GM23338 (cell line): ENCODE measurements around the gene ERCC5.

ENCODE experiments used
- CREB1 ChIP-seq: fragments of 250-450 bp; sonication (Bioruptor Pico); IDR thresholded peaks from 2 replicates; pipeline ENCODE4 v1.5.0; 2020; ENCODE audit warnings: low read depth, mild to moderate bottlenecking, moderate library complexity
- CTCF ChIP-seq, 2 experiments: fragments of 200-600 bp in 1 of 2; sonication (generic) in 1 of 2; conservative IDR thresholded peaks; 2 replicates each; pipeline versions ENCODE4 v1.5.1 to v1.6.1; 2016 to 2017; ENCODE audit warnings: antibody characterized with exemption in 2 of 2, low read depth in 2 of 2, mild to moderate bottlenecking in 2 of 2, moderate library complexity in 1 of 2
- EZH2 ChIP-seq: fragments of 200-600 bp; sonication (generic); IDR thresholded peaks from one replicate; pipeline ENCODE4 v1.8.0; 2017; ENCODE audit warnings: antibody characterized with exemption, mild to moderate bottlenecking, low read depth; ENCODE audit not compliant: unreplicated experiment
- EZH2phosphoT487 ChIP-seq: fragments of 200-600 bp; sonication (generic); IDR thresholded peaks from one replicate; pipeline ENCODE4 v1.8.1; 2018; ENCODE audit warnings: antibody characterized with exemption; ENCODE audit not compliant: unreplicated experiment
- JUNB ChIP-seq: IDR thresholded peaks from one replicate; pipeline ENCODE4 v1.6.1; 2016; ENCODE audit warnings: antibody characterized with exemption; ENCODE audit not compliant: unreplicated experiment
- NANOG ChIP-seq: IDR thresholded peaks from 2 replicates; pipeline ENCODE4 v1.6.1; 2016; ENCODE audit warnings: antibody characterized with exemption, borderline replicate concordance
- POLR2AphosphoS5 ChIP-seq: IDR thresholded peaks from 2 replicates; pipeline ENCODE4 v1.6.1; 2016; ENCODE audit warnings: antibody characterized with exemption, low read depth
- STAT1 ChIP-seq: IDR thresholded peaks from one replicate; pipeline ENCODE4 v1.6.1; 2016; ENCODE audit warnings: antibody characterized with exemption; ENCODE audit not compliant: unreplicated experiment
- ZNF331 ChIP-seq: fragments of 250-450 bp; sonication (Bioruptor Pico); IDR thresholded peaks from 2 replicates; pipeline ENCODE4 v1.5.0; 2020; ENCODE audit warnings: low read depth, mild to moderate bottlenecking, moderate library complexity
- TF ChIP-seq, protein P1 (sequence below): IDR thresholded peaks from one replicate; pipeline ENCODE4 v1.6.1; 2018; ENCODE audit warnings: antibody characterized with exemption; ENCODE audit not compliant: unreplicated experiment
- TF ChIP-seq, protein P2 (sequence below): fragments of 250-450 bp; sonication (Bioruptor Pico); IDR thresholded peaks from 2 replicates; pipeline ENCODE4 v1.5.0; 2020; ENCODE audit warnings: mild to moderate bottlenecking, moderate library complexity

DNA sequence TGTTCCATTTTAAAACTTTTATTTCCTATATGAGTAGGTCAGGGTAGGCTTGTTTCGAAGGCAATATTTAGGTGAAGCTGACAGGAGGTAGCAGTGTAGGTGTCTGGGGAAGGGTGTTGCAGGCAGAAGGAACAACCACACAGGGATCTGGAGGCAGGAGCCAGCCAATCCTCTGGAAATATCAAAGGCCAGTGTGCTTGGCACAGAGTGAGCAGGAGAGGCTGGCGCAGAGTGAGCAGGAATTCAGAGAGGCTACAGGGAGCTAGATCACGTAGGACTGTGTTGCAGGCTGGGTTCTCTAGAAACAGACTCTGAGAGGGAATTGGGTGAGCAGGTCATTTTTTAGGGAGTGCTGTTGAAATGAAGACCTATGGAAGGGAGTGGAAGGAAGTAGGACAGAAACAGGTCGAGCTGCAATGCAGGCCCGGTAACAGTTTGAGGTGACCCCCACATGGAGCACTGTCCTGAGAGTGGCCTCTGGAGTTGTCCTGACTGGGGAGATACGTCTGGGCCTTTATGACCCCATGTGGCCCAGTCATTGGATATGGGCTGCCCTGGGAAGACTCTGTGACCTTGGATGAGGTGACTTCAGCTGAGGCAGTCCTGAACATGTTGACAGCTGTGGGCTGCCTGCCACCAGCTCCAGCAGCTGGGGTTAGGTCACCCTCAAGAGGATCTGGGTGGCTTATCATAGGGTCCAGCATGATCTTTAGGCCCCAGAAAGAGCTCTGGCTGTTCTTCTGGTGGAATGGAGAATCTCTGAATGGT, 51.7 kb downstream of the ERCC5 start:
- no peak for TF ChIP-seq POLR2AphosphoS5
- TF ChIP-seq JUNB, result no peak
- TF ChIP-seq CTCF (conservative IDR thresholded peaks at IDR 0.05; ENCODE audit: low read depth in 2 of 2), result no peak
- no peak for TF ChIP-seq EZH2phosphoT487
- TF ChIP-seq, protein P1, sequence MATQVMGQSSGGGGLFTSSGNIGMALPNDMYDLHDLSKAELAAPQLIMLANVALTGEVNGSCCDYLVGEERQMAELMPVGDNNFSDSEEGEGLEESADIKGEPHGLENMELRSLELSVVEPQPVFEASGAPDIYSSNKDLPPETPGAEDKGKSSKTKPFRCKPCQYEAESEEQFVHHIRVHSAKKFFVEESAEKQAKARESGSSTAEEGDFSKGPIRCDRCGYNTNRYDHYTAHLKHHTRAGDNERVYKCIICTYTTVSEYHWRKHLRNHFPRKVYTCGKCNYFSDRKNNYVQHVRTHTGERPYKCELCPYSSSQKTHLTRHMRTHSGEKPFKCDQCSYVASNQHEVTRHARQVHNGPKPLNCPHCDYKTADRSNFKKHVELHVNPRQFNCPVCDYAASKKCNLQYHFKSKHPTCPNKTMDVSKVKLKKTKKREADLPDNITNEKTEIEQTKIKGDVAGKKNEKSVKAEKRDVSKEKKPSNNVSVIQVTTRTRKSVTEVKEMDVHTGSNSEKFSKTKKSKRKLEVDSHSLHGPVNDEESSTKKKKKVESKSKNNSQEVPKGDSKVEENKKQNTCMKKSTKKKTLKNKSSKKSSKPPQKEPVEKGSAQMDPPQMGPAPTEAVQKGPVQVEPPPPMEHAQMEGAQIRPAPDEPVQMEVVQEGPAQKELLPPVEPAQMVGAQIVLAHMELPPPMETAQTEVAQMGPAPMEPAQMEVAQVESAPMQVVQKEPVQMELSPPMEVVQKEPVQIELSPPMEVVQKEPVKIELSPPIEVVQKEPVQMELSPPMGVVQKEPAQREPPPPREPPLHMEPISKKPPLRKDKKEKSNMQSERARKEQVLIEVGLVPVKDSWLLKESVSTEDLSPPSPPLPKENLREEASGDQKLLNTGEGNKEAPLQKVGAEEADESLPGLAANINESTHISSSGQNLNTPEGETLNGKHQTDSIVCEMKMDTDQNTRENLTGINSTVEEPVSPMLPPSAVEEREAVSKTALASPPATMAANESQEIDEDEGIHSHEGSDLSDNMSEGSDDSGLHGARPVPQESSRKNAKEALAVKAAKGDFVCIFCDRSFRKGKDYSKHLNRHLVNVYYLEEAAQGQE, result no peak
- TF ChIP-seq EZH2, result no peak
- no peak for TF ChIP-seq CREB1
- TF ChIP-seq STAT1, result no peak
- no peak for TF ChIP-seq NANOG
- no peak for TF ChIP-seq ZNF331 (CRISPR knock-in tag)
- TF ChIP-seq, protein P2, sequence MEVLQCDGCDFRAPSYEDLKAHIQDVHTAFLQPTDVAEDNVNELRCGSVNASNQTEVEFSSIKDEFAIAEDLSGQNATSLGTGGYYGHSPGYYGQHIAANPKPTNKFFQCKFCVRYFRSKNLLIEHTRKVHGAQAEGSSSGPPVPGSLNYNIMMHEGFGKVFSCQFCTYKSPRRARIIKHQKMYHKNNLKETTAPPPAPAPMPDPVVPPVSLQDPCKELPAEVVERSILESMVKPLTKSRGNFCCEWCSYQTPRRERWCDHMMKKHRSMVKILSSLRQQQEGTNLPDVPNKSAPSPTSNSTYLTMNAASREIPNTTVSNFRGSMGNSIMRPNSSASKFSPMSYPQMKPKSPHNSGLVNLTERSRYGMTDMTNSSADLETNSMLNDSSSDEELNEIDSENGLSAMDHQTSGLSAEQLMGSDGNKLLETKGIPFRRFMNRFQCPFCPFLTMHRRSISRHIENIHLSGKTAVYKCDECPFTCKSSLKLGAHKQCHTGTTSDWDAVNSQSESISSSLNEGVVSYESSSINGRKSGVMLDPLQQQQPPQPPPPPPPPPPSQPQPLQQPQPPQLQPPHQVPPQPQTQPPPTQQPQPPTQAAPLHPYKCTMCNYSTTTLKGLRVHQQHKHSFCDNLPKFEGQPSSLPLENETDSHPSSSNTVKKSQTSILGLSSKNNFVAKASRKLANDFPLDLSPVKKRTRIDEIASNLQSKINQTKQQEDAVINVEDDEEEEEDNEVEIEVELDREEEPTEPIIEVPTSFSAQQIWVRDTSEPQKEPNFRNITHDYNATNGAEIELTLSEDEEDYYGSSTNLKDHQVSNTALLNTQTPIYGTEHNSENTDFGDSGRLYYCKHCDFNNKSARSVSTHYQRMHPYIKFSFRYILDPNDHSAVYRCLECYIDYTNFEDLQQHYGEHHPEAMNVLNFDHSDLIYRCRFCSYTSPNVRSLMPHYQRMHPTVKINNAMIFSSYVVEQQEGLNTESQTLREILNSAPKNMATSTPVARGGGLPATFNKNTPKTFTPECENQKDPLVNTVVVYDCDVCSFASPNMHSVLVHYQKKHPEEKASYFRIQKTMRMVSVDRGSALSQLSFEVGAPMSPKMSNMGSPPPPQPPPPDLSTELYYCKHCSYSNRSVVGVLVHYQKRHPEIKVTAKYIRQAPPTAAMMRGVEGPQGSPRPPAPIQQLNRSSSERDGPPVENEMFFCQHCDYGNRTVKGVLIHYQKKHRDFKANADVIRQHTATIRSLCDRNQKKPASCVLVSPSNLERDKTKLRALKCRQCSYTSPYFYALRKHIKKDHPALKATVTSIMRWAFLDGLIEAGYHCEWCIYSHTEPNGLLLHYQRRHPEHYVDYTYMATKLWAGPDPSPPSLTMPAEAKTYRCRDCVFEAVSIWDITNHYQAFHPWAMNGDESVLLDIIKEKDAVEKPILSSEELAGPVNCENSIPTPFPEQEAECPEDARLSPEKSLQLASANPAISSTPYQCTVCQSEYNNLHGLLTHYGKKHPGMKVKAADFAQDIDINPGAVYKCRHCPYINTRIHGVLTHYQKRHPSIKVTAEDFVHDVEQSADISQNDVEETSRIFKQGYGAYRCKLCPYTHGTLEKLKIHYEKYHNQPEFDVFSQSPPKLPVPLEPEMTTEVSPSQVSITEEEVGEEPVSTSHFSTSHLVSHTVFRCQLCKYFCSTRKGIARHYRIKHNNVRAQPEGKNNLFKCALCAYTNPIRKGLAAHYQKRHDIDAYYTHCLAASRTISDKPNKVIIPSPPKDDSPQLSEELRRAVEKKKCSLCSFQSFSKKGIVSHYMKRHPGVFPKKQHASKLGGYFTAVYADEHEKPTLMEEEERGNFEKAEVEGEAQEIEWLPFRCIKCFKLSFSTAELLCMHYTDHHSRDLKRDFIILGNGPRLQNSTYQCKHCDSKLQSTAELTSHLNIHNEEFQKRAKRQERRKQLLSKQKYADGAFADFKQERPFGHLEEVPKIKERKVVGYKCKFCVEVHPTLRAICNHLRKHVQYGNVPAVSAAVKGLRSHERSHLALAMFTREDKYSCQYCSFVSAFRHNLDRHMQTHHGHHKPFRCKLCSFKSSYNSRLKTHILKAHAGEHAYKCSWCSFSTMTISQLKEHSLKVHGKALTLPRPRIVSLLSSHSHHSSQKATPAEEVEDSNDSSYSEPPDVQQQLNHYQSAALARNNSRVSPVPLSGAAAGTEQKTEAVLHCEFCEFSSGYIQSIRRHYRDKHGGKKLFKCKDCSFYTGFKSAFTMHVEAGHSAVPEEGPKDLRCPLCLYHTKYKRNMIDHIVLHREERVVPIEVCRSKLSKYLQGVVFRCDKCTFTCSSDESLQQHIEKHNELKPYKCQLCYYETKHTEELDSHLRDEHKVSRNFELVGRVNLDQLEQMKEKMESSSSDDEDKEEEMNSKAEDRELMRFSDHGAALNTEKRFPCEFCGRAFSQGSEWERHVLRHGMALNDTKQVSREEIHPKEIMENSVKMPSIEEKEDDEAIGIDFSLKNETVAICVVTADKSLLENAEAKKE (CRISPR knock-in tag), result no peak
